ENCODE measurements around the gene DSCAML1. TPM values are rescaled to one million over a fixed set of nuclear protein-coding genes. Genes with fewer than 3 reads are reported as not detected.

Gene DSCAML1
- total and polyA plus RNA-seq, 9 of the 15 experiments (the other 6 are each of a cell fraction or from before 2014, with no cell fraction given): not detected

DNA sequence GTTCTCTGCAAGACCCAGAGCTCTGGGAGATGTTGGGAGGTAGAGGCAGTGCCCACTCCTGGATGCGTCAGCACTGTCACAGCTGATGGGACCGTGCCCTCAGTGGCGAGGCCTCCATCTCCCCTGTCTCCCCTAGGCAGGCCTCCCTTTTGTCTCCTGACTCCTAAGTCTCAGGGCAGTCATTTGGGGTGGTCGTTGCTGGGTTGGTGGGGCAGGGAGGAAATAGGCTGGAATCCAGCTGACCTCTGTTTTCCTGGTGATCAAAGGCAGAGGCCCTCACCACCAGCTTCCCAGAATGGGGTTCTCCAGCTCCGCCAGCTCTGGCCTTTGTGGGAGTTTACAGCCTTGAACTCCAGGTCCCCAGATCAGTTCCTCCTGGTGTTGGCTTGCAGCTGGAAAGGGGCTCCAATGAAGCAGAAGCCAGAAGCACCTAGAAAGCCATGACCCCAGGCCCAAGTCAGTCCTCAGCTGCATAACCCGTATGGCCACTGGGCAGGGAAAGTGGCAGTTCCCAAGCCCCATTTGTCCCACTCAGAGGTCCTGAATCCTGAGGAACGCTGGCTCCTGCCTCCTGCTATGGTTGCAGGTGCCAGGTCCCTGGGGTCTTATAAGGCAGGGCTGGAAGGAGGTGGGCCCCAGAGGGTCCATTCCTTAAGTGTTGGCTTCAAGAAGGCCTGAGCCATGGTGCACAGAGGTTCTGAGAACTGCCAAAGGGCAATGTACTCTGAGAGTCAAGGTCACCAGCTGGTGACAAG lies 34.8 kb upstream of the DSCAML1 start (continued):
- no peak for TF ChIP-seq STAT5A (IDR thresholded peaks at IDR 0.05; ENCODE audit: borderline replicate concordance, low read length)
- TF ChIP-seq MYBL2 (IDR thresholded peaks at IDR 0.05; ENCODE audit: low read depth): no peak
- no peak for TF ChIP-seq MYBL2 (CRISPR knock-in tag; IDR thresholded peaks at IDR 0.05; ENCODE audit: borderline replicate concordance)
- no peak for TF ChIP-seq ATF1 (CRISPR knock-in tag; IDR thresholded peaks at IDR 0.05)
- TF ChIP-seq ATF1 (tag; IDR thresholded peaks at IDR 0.05): no peak
- TF ChIP-seq, protein P1, sequence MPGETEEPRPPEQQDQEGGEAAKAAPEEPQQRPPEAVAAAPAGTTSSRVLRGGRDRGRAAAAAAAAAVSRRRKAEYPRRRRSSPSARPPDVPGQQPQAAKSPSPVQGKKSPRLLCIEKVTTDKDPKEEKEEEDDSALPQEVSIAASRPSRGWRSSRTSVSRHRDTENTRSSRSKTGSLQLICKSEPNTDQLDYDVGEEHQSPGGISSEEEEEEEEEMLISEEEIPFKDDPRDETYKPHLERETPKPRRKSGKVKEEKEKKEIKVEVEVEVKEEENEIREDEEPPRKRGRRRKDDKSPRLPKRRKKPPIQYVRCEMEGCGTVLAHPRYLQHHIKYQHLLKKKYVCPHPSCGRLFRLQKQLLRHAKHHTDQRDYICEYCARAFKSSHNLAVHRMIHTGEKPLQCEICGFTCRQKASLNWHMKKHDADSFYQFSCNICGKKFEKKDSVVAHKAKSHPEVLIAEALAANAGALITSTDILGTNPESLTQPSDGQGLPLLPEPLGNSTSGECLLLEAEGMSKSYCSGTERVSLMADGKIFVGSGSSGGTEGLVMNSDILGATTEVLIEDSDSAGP (CRISPR knock-in tag; IDR thresholded peaks at IDR 0.05): no peak
- TF ChIP-seq PRMT5 (CRISPR knock-in tag; IDR thresholded peaks at IDR 0.05): no peak

DNA sequence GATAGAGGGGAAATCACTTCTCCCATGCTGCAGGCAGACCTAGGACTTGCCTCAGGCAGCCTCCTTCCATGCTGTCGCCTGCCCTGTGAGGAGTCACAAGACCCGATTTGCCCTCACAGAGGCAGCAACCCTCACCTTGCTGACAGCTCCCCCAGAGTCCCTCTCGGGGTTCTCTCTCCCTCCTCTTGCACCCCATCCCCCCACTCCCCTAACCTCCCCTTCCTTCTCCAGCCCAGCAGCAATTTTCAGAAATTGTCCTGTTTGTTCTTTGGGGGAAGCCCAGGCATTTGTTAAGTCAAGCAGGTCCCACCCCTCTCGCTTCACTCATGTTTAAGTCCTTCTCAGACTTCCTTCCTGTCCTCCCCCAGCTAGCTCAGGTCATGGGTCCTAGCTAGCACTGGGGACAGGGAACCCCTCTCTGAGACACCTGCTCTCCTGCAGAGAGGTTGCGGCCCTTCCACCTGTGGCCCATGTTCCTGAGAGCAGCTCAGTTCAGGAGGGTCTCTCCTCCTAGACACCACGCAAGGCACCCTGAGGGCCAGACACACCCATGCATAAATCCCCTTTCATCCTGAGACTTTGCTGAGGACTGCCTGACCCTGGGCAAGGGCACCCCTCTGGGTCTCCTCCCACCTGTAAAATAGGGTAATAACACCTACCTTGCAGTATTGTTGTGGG lies 33.8 kb upstream of the DSCAML1 start:
- POLR2A ChIA-PET: interaction anchor here (0.5 kb wide), 1 partner anchor 12 kb away, joined by 3 read pairs; no protein-coding TSS in a partner anchor
- FAIRE-seq: no peak

More for the DNA sequence above, 33.8 kb upstream of the DSCAML1 start:
- H2AFZ ChIP-seq (ENCODE audit: low read depth, low read length): no peak overlapping the region
- peaks cover 0 to 14% of the 10 kb centered on the region in 2 experiments; a peak in 1 of 5 replicates for H3K4me1 ChIP-seq (replicated peaks in 1 of 2; ENCODE audit: control insufficient read depth in 2 of 2, insufficient read depth in 2 of 2, low read length in 2 of 2)
- no peaks in the 10 kb centered on the region for H3K36me3 ChIP-seq (ENCODE audit: control insufficient read depth, insufficient read depth, low read length)
- no peaks in the 10 kb centered on the region for H3K9me3 ChIP-seq (replicated peaks; ENCODE audit: control insufficient read depth, insufficient read depth, low read depth, low read length)
- WGBS (ENCODE audit: insufficient coverage, low coverage, missing lambda C conversion rate): 9% methylated on average over 5 of the region's 6 CpGs
- H3K79me2 ChIP-seq (ENCODE audit: control insufficient read depth, insufficient read depth, low read length): no peaks in the 10 kb centered on the region
- H3K27me3 ChIP-seq (ENCODE audit: control insufficient read depth in 2 of 2, insufficient read depth in 2 of 2, low read length in 2 of 2): peaks cover 29 to 84% of the 10 kb centered on the region in 2 experiments; a peak in 4 of 5 replicates
- DNase-seq (ENCODE audit: extremely low read depth in 1 of 4, low spot score in 3 of 4) (no peak), ATAC-seq (no peak)
- in situ Hi-C loops (cut with MboI) (no loop called here), intact Hi-C loops (cut with micrococcal nuclease) (no loop called here)
- no TSS peak for BruUV-seq (replicated peaks)
- H3K9ac ChIP-seq (ENCODE audit: insufficient read depth in 1 of 2, low read depth in 2 of 2, low read length in 2 of 2): no peak overlapping the region
- no peak overlapping the region for H3K27ac ChIP-seq (ENCODE audit: extremely low read depth, low read depth, low read length)
- peaks cover 3% of the 10 kb centered on the region for H3K9me1 ChIP-seq (ENCODE audit: control insufficient read depth, insufficient read depth, low read length)
- TF ChIP-seq POLR2A (conservative IDR thresholded peaks at IDR 0.05): no peak
- TF ChIP-seq ZFX (CRISPR knock-in tag; IDR thresholded peaks at IDR 0.05): no peak
- TF ChIP-seq ZNF79 (CRISPR knock-in tag; IDR thresholded peaks at IDR 0.05; ENCODE audit: low read depth): no peak
- TF ChIP-seq, protein P2, sequence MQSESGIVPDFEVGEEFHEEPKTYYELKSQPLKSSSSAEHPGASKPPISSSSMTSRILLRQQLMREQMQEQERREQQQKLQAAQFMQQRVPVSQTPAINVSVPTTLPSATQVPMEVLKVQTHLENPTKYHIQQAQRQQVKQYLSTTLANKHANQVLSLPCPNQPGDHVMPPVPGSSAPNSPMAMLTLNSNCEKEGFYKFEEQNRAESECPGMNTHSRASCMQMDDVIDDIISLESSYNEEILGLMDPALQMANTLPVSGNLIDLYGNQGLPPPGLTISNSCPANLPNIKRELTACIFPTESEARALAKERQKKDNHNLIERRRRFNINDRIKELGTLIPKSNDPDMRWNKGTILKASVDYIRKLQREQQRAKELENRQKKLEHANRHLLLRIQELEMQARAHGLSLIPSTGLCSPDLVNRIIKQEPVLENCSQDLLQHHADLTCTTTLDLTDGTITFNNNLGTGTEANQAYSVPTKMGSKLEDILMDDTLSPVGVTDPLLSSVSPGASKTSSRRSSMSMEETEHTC (IDR thresholded peaks at IDR 0.05): no peak
- TF ChIP-seq ELF1 (tag; IDR thresholded peaks at IDR 0.05): no peak
- no peak for TF ChIP-seq ZNF12 (CRISPR knock-in tag; IDR thresholded peaks at IDR 0.05)
- TF ChIP-seq ILK (tag; IDR thresholded peaks at IDR 0.05; ENCODE audit: borderline replicate concordance, low read depth): no peak
- no peak for TF ChIP-seq GABPB1 (CRISPR knock-in tag; IDR thresholded peaks at IDR 0.05)
- no peak for TF ChIP-seq ATF7 (IDR thresholded peaks at IDR 0.05)
- TF ChIP-seq ELF2 (CRISPR knock-in tag; IDR thresholded peaks at IDR 0.05): no peak
- H3K4me2 ChIP-seq (ENCODE audit: insufficient read depth, low read length): no peak overlapping the region
- CTCF ChIA-PET (ENCODE audit: low intra/inter-chr PET ratio): no interaction called here
- H3K4me3 ChIP-seq: no peak overlapping the region
- H4K20me1 ChIP-seq (replicated peaks; ENCODE audit: control insufficient read depth, insufficient read depth, low read length): 0 out of 2 replicates have a peak, but pooled peaks cover 4% of the 10 kb centered on the region

All from K562 (cell line).